ENCODE measurements around the gene ADI1.
"Not testable (repeated sequence)": the region's sequence is repeated elsewhere in the genome, so short reads cannot be mapped to it uniquely, and the experiment has no call there.

Gene ADI1

DNA sequence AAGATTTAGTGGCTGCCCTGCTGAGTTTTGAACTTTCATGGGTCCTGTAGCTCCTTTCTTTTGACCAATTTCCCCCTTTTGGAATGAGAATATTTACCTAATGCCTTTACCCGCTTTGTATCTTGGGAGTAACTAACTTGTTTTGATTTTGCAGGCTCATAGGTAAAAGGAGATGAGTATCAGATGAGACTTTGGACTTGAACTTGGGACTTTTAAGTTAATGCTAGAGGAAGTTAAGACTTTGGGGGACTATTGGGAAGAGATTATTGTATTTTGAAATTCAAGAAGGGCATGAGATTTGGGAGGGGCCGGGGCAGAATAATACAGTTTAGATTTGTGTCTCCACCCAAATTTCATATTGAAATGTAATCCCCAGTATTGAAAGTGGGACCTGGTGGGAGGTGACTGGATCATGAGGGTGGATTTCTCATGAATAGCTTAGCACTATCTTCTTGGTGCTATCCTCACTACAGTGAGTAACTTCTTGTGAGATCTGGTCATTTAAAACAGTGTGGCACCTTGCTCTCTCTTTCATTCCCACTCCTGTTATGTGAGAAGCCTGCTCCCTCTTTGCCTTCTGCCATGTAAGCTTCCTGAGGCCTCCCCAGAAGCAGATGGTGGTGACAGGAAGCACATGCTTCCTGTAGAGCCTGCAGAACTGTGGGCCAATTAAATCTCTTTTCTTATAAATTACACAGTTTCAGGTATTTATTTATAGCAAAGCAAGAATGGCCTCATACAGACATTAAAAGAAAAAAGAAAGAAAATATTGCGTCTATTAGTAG is 6.1 kb downstream of the ADI1 start:
- Histone ChIP-seq H3K27me3 (ENCODE audit: control insufficient read depth in 1 of 2, insufficient read depth in 2 of 2, low read length in 2 of 2) (no peaks in the 10 kb centered on the region), H3K36me3 (ENCODE audit: control insufficient read depth in 2 of 2, insufficient read depth in 2 of 2, low read length in 2 of 2) (peaks cover 24 to 28% of the 10 kb centered on the region in 2 donors)

DNA sequence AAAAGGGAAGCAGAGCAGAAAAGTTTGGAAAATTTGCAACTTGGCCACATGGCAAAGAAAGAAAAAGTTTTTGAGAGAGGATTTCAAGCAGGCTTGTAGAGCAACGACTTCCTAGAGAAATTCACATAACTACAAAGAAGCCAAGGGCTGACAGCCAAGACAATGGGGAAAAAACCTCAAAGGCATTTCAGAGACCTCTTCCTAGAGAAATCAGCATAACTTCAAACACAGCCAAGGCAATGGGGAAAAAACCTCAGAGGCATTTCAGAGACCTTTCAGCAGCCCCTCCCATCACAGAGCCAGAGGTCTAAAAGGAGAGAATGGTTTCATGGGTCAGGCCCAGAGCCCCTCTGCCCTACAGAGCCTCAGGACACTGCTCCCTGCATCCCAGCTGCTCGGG is 7.2 kb downstream of the ADI1 start:
- Histone ChIP-seq H3K36me3 (ENCODE audit: control insufficient read depth in 2 of 2, insufficient read depth in 2 of 2, low read length in 2 of 2) (peaks cover 24 to 28% of the 10 kb centered on the region in 2 donors), H3K9ac (ENCODE audit: low read length in 2 of 2) (no peak overlapping the region), H3K27me3 (ENCODE audit: control insufficient read depth in 1 of 2, insufficient read depth in 2 of 2, low read length in 2 of 2) (no peaks in the 10 kb centered on the region), H3K4me3 (ENCODE audit: low read length in 2 of 2) (no peak overlapping the region), H3K9me3 (ENCODE audit: control insufficient read depth in 2 of 2, low read length in 2 of 2) (no peaks in the 10 kb centered on the region), H3K27ac (ENCODE audit: low read length) (no peak overlapping the region), H3K4me1 (ENCODE audit: control insufficient read depth, insufficient read depth, low read length) (no peaks in the 10 kb centered on the region)

More for the DNA sequence above, 6.1 kb downstream of the ADI1 start:
- Histone ChIP-seq H3K9ac (ENCODE audit: low read length in 2 of 2) (no peak overlapping the region), H3K9me3 (ENCODE audit: control insufficient read depth in 2 of 2, low read length in 2 of 2) (no peaks in the 10 kb centered on the region), H3K27ac (ENCODE audit: low read length) (no peak overlapping the region), H3K4me3 (ENCODE audit: low read length in 2 of 2) (no peak overlapping the region), H3K4me1 (ENCODE audit: control insufficient read depth, insufficient read depth, low read length) (no peaks in the 10 kb centered on the region)

DNA sequence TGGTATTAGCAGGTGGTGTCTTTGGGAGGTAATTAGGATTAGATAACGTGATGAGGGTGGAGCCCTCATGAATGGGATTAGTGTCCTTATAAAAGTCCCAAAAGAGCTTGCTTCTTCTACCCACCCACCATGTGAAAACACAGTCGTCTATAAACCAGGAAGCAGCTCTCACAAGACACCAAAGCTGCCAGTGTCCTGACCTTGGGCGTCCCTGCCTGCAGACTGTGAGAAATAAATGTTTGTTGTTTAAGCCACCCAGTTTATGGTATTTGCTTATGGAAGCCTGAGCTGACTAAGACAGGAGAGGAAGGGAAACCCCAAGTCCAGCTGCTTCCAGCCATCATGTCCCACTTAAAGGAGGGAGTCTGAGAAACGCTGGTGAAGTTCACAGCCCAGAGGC is 13.6 kb downstream of the ADI1 start:
- Histone ChIP-seq H3K27ac (ENCODE audit: low read length) (no peak overlapping the region), H3K4me1 (ENCODE audit: control insufficient read depth, insufficient read depth, low read length) (no peaks in the 10 kb centered on the region), H3K9ac (ENCODE audit: low read length in 2 of 2) (no peak overlapping the region), H3K9me3 (ENCODE audit: control insufficient read depth in 2 of 2, low read length in 2 of 2) (no peaks in the 10 kb centered on the region), H3K27me3 (ENCODE audit: control insufficient read depth in 1 of 2, insufficient read depth in 2 of 2, low read length in 2 of 2) (no peaks in the 10 kb centered on the region), H3K36me3 (ENCODE audit: control insufficient read depth in 2 of 2, insufficient read depth in 2 of 2, low read length in 2 of 2) (peaks cover 18 to 24% of the 10 kb centered on the region in 2 donors), H3K4me3 (ENCODE audit: low read length in 2 of 2) (no peak overlapping the region)

DNA sequence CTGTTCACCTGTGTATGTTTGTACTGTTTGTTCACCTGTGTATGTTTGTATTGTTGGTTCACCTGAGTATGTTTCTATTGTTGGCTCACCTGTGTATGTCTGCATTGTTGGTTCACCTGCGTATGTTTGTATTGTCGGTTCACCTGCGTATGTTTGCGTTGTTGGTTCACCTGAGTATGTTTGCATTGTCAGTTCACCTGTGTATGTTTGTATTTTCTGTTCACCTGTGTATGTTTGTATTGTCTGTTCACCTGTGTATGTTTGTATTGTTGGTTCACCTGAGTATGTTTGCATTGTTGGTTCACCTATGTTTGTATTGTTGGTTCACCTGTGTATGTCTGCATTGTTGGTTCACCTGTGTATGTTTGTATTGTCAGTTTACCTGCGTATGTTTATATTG is 14.6 kb downstream of the ADI1 start:
- Histone ChIP-seq H3K9me3 (ENCODE audit: control insufficient read depth in 2 of 2, low read length in 2 of 2) (no peaks in the 10 kb centered on the region), H3K4me1 (ENCODE audit: control insufficient read depth, insufficient read depth, low read length) (no peaks in the 10 kb centered on the region), H3K27ac (ENCODE audit: low read length) (no peak overlapping the region), H3K36me3 (ENCODE audit: control insufficient read depth in 2 of 2, insufficient read depth in 2 of 2, low read length in 2 of 2) (peaks cover 25 to 28% of the 10 kb centered on the region in 2 donors), H3K9ac (ENCODE audit: low read length in 2 of 2) (no peak overlapping the region), H3K27me3 (ENCODE audit: control insufficient read depth in 1 of 2, insufficient read depth in 2 of 2, low read length in 2 of 2) (no peaks in the 10 kb centered on the region), H3K4me3 (ENCODE audit: low read length in 2 of 2) (no peak overlapping the region)

DNA sequence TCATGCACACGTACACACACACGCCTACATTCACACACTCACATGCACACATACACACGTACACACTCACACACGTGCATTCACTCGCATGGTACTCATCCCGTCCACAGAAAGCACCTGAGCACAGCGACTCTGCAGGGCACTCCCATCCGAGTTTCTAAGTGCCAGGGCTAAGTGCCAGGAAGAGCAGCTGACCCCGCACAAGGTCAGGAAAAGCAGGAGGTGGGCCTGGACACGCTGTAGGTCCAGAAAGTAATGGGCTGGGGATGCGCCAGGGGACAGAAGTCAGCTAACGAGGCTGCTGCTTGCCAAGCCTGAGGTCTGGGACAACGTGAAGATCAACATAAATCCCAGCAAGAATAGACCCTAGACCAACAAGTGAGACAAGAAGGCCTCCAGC is 15.8 kb downstream of the ADI1 start:
- H3K9me3 ChIP-seq (ENCODE audit: control insufficient read depth in 2 of 2, low read length in 2 of 2), result no peaks in the 10 kb centered on the region
- no peak overlapping the region for H3K9ac ChIP-seq (ENCODE audit: low read length in 2 of 2)
- no peaks in the 10 kb centered on the region for H3K27me3 ChIP-seq (ENCODE audit: control insufficient read depth in 1 of 2, insufficient read depth in 2 of 2, low read length in 2 of 2)
- H3K4me3 ChIP-seq (ENCODE audit: low read length in 2 of 2), result no peak overlapping the region
- no peak overlapping the region for H3K27ac ChIP-seq (ENCODE audit: low read length)
- peaks cover 32 to 37% of the 10 kb centered on the region in 2 donors for H3K36me3 ChIP-seq (ENCODE audit: control insufficient read depth in 2 of 2, insufficient read depth in 2 of 2, low read length in 2 of 2)
- no peaks in the 10 kb centered on the region for H3K4me1 ChIP-seq (ENCODE audit: control insufficient read depth, insufficient read depth, low read length)

DNA sequence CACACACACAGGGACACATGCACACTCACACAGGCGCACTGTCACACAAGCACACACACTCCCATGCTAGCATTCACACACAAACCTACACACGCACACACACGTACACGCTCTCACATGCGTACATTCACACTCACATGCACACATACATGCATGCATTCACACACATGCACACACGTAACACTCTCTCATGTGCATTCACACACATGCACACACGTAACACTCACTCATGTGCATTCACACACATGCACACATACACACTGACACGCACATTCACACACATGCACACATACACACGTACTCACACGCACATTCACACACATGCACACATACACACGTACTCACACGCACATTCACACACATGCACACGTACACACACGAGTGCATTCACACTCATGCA is 16.3 kb downstream of the ADI1 start:
- Histone ChIP-seq H3K9ac (ENCODE audit: low read length in 2 of 2) (no peak overlapping the region), H3K36me3 (ENCODE audit: control insufficient read depth in 2 of 2, insufficient read depth in 2 of 2, low read length in 2 of 2) (peaks cover 33 to 39% of the 10 kb centered on the region in 2 donors), H3K27ac (ENCODE audit: low read length) (no peak overlapping the region), H3K4me1 (ENCODE audit: control insufficient read depth, insufficient read depth, low read length) (no peaks in the 10 kb centered on the region), H3K9me3 (ENCODE audit: control insufficient read depth in 2 of 2, low read length in 2 of 2) (no peaks in the 10 kb centered on the region), H3K4me3 (ENCODE audit: low read length in 2 of 2) (no peak overlapping the region), H3K27me3 (ENCODE audit: control insufficient read depth in 1 of 2, insufficient read depth in 2 of 2, low read length in 2 of 2) (no peaks in the 10 kb centered on the region)

DNA sequence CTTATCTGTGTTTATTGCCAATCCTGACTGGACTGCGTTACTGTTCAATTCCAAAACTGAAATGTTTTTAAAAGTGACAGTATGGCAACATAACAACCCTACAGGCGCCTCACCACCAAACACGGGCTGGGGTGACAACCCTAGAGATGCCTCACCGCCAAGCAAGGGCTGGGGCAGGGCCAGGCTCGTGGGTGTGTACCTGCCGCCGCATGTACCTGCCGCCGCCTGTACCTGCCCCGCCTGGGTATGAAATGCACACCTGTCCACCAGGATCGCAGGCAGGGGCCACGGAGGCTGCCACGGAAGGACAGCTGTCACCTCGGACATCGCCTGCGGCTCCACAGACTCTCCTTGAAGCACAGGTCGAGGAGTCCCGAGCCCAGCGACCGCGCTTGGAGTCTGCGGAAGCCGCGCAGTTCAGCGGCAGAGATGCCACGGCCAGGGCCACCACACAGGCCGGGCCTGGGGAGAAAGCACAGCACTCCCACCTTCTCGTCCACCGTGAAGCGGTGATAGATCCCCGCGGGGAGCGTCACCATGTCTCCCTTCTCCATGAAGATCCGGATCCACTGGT is 18.9 kb downstream of the ADI1 start:
- no peaks in the 10 kb centered on the region for H3K4me1 ChIP-seq (ENCODE audit: control insufficient read depth, insufficient read depth, low read length)
- H3K27me3 ChIP-seq (ENCODE audit: control insufficient read depth in 1 of 2, insufficient read depth in 2 of 2, low read length in 2 of 2), result no peaks in the 10 kb centered on the region
- H3K27ac ChIP-seq (ENCODE audit: low read length), result no peak overlapping the region
- no peak overlapping the region for H3K9ac ChIP-seq (ENCODE audit: low read length in 2 of 2)
- H3K9me3 ChIP-seq (ENCODE audit: control insufficient read depth in 2 of 2, low read length in 2 of 2), result no peaks in the 10 kb centered on the region
- H3K4me3 ChIP-seq (ENCODE audit: low read length in 2 of 2), result no peak overlapping the region
- peaks cover 41 to 49% of the 10 kb centered on the region in 2 donors for H3K36me3 ChIP-seq (ENCODE audit: control insufficient read depth in 2 of 2, insufficient read depth in 2 of 2, low read length in 2 of 2)

DNA sequence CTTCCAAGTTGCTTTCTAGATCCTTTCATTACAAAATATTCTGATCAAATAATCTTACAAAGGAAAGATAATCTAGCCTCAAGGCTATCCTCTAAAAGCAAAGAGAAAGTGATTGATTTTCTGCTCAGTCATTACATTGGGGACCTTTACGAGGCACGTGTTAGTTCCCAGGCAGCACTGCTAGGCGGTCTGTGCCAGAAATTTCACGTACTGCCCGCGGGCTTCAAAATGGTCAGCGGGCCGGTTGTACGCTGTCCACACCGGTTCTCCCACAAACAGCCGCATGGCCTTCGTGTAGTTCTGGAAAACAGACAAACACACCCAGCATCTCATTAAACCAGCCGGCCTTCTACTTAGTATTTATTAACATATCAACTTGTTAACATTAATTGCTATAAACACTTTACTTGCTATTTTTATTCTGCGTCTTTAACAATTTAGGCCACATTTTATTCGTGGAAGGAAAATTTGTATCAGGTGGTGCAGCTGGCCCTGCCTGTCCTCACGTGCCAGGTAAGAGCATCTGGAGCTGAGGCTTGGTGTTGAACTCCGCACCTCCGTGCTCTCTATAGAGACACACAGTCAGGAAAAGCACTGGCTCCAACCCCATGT is 20.4 kb downstream of the ADI1 start:
- H3K27me3 ChIP-seq (ENCODE audit: control insufficient read depth in 1 of 2, insufficient read depth in 2 of 2, low read length in 2 of 2), result no peaks in the 10 kb centered on the region
- no peak overlapping the region for H3K27ac ChIP-seq (ENCODE audit: low read length)
- no peak overlapping the region for H3K4me3 ChIP-seq (ENCODE audit: low read length in 2 of 2)
- H3K9me3 ChIP-seq (ENCODE audit: control insufficient read depth in 2 of 2, low read length in 2 of 2), result no peaks in the 10 kb centered on the region
- no peaks in the 10 kb centered on the region for H3K4me1 ChIP-seq (ENCODE audit: control insufficient read depth, insufficient read depth, low read length)
- H3K9ac ChIP-seq (ENCODE audit: low read length in 2 of 2), result no peak overlapping the region
- peaks cover 29 to 43% of the 10 kb centered on the region in 2 donors for H3K36me3 ChIP-seq (ENCODE audit: control insufficient read depth in 2 of 2, insufficient read depth in 2 of 2, low read length in 2 of 2)

DNA sequence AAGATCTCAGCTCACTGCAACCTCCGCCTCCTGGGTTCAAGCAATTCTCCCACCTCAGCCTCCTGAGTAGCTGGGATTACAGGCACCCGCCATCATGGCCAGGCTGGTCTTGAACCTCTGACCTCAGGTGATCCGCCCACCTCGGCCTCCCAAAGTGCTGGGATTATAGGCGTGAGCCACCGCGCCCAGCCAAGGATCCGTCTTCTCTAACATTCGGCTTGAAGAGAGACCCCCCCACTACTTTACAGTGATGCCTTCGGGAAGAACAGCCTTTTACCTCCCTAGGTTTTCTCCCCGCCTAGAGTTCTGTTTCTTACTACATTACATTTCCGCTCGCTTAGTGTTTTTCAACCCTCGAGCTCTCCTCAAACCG is 22.6 kb downstream of the ADI1 start:
- H3K9me3 ChIP-seq (ENCODE audit: control insufficient read depth in 2 of 2, low read length in 2 of 2); H3K27ac ChIP-seq (ENCODE audit: low read length); H3K4me3 ChIP-seq (ENCODE audit: low read length in 2 of 2); H3K9ac ChIP-seq (ENCODE audit: low read length in 2 of 2); H3K27me3 ChIP-seq (ENCODE audit: control insufficient read depth in 1 of 2, insufficient read depth in 2 of 2, low read length in 2 of 2); H3K4me1 ChIP-seq (ENCODE audit: control insufficient read depth, insufficient read depth, low read length): not testable (repeated sequence)
- H3K36me3 ChIP-seq (ENCODE audit: control insufficient read depth in 2 of 2, insufficient read depth in 2 of 2, low read length in 2 of 2), result peaks cover 28 to 38% of the 10 kb centered on the region in 2 donors

DNA sequence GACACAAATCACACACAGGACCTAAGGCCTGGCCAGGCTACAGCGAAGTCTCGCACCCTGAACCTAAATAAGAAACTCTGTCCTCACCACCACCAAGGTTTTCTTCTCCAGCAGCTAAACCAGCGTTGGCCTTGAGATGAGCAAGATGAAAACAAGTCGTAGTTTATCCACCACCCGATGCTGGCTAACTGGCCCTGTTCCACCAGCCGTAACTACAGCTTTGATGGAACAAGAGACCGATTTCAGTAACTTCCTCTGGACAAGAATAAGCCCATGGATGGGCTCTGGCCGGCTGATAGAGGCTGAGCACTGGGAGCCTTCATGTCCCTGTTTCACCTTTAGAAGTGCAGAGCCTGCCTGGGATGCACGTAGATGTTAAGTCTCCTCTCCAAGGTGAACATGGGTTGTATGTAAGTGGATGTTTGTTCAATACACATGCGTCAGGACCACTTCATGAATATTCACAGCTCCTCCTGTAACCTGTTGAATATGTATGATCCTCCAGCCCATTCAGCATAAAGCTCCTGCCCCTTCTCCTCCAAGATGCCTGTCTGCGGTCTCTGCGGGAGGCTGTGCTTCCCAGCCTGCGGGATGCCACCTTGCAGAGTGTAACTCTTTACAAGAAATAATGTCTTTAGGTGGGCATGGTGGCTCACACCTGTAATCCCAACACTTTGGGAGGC is 24.2 kb downstream of the ADI1 start:
- Histone ChIP-seq H3K9ac (ENCODE audit: low read length in 2 of 2) (no peak overlapping the region), H3K36me3 (ENCODE audit: control insufficient read depth in 2 of 2, insufficient read depth in 2 of 2, low read length in 2 of 2) (peaks cover 23 to 29% of the 10 kb centered on the region in 2 donors), H3K4me3 (ENCODE audit: low read length in 2 of 2) (no peak overlapping the region), H3K27me3 (ENCODE audit: control insufficient read depth in 1 of 2, insufficient read depth in 2 of 2, low read length in 2 of 2) (no peaks in the 10 kb centered on the region), H3K4me1 (ENCODE audit: control insufficient read depth, insufficient read depth, low read length) (peaks cover 4% of the 10 kb centered on the region), H3K9me3 (ENCODE audit: control insufficient read depth in 2 of 2, low read length in 2 of 2) (no peaks in the 10 kb centered on the region), H3K27ac (ENCODE audit: low read length) (no peak overlapping the region)

Measured in stomach smooth muscle (tissue), 2 donors.